ENCODE measurements around the gene NSMCE1.

Gene NSMCE1

DNA sequence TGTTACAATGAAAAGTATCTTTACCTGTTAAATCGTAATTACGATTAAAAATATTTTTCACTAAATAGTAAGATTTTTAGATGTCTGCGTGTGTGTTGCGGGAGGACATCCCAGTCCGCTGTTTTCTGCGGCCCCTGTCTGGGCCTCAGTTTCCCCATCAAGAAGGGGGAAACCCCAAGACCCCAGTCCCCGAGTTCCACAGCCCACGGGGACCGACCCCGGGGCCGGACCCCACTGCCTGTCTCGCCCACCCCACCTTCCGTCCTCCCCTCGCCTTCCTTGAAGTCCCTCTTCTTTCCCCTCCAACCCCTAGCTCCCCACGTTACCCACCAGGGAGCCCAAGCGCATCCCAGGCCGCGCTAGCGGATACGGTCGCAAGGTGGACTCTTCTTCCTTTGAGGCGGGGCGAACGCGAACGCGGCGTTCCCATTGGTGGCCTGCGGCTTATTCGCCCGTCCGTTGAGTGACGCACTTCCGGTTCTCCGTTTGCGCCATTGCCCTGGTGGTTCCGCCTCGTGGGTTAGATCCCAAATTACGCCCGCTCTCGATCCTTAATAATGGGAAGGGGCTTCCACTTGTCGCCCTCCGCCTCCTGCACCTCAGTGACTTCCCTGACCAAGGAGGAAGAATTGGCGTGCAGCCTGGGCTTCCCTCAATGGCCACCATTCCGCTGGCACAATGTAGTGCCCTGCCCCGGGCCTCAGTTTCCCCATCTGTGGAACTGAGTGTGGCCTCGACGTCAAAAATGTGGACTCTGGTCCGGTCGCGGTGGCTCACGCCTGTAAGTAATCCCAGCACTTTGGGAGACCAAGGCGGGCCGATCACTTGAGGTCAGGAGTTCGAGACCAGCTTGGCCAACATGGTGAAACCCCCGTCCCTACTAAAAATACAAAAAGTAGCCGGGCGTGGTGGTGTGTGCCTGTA is at the start of gene NSMCE1:
TSS of gene NSMCE1 (minus strand) at position 397 of the 924 bp plus-strand sequence. CDS start 11,202 bp downstream, outside the sequence.
- H2AFZ ChIP-seq (ENCODE audit: low read length) = peak within 1 kb of the TSS; percentile 94
- H3K27ac ChIP-seq (ENCODE audit: low read length) = peak within 1 kb of the TSS; percentile 1; the same call in 1 of the 2 replicates
- no peaks in the 10 kb centered on the region for H3K36me3 ChIP-seq (replicated peaks; ENCODE audit: insufficient read depth, low read length)
- H3K9me2 ChIP-seq (replicated peaks; ENCODE audit: insufficient read depth, low read length) = no peaks in the 10 kb centered on the region
- H3K79me2 ChIP-seq (ENCODE audit: low read length) = no peaks in the 10 kb centered on the region
- H4K20me1 ChIP-seq (ENCODE audit: insufficient read depth, low read length) = no peaks in the 10 kb centered on the region
- no peak for TF ChIP-seq EZH2 (optimal IDR thresholded peaks at IDR 0.05; ENCODE audit: low read depth, low read length)
- no peak for TF ChIP-seq EZH2phosphoT487 (IDR thresholded peaks at IDR 0.05; ENCODE audit: low read length)
- TF ChIP-seq CTCF (IDR thresholded peaks at IDR 0.05; ENCODE audit: low read length) = no peak
- no peaks in the 10 kb centered on the region for H3K9me3 ChIP-seq (replicated peaks; ENCODE audit: insufficient read depth, low read length)
- DNase-seq = peak; percentile 95
- H3F3A ChIP-seq (ENCODE audit: insufficient read depth, low read length) = no peaks in the 10 kb centered on the region; the same call in 1 of the 2 replicates
- H3K27me3 ChIP-seq (replicated peaks; ENCODE audit: insufficient read depth, low read length) = no peaks in the 10 kb centered on the region
- peak within 1 kb of the TSS; percentile 71 for H3K4me3 ChIP-seq (ENCODE audit: low read length)
- no peaks in the 10 kb centered on the region for H3K4me1 ChIP-seq (ENCODE audit: low read length)
- peak within 1 kb of the TSS; percentile 56 for H3K4me2 ChIP-seq (ENCODE audit: low read depth, low read length)
- peak within 1 kb of the TSS; percentile 69; the same call in 1 of the 2 replicates for H3K9ac ChIP-seq (ENCODE audit: low read length)

DNA sequence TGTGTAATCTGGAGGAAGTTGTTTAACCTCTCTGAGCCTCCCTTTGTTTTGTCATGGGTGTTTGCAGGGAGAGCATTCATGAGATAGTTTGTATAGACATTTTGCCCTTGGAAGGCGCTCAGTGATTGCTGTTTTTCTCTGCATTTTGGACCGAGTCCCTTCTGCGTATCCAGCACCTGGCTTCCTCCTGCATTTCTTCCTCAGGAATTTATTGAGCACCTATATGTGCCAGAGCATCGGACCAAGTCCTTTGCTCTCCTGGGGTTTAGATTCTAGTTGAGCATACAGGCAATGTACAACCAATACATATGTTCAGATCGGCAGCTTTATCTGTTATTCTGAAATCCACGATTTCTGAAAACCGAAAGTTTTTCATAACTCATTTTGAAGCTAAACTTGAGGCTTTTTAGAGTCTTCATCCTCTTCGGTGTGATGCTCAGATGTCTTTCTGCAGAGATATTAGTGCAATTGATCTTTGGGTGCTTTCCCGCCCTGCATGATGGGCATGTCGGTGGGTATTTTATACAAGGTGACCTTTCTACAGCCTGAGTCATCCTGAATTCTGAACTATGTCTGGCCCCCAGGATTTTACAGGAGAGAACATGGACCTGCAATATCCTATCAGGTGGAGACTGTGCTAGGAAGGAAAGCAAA is 49.3 kb upstream of the NSMCE1 start:
- Histone ChIP-seq H3K36me3 (replicated peaks; ENCODE audit: insufficient read depth, low read length) (no peaks in the 10 kb centered on the region), H3K4me3 (ENCODE audit: low read length) (no peak overlapping the region), H3K79me2 (ENCODE audit: low read length) (no peaks in the 10 kb centered on the region), H3K27me3 (replicated peaks; ENCODE audit: insufficient read depth, low read length) (no peaks in the 10 kb centered on the region), H3K9me3 (replicated peaks; ENCODE audit: insufficient read depth, low read length) (no peaks in the 10 kb centered on the region), H2AFZ (ENCODE audit: low read length) (no peak overlapping the region), H3K9me2 (replicated peaks; ENCODE audit: insufficient read depth, low read length) (no peaks in the 10 kb centered on the region), H4K20me1 (ENCODE audit: insufficient read depth, low read length) (no peaks in the 10 kb centered on the region), H3K27ac (ENCODE audit: low read length) (no peak overlapping the region), H3K4me2 (ENCODE audit: low read depth, low read length) (no peak overlapping the region), H3K4me1 (ENCODE audit: low read length) (no peaks in the 10 kb centered on the region), H3F3A (ENCODE audit: insufficient read depth, low read length) (no peaks in the 10 kb centered on the region), H3K9ac (ENCODE audit: low read length) (no peak overlapping the region)
- no peak for DNase-seq
- TF ChIP-seq CTCF (IDR thresholded peaks at IDR 0.05; ENCODE audit: low read length) (no peak), EZH2phosphoT487 (IDR thresholded peaks at IDR 0.05; ENCODE audit: low read length) (no peak), EZH2 (optimal IDR thresholded peaks at IDR 0.05; ENCODE audit: low read depth, low read length) (no peak)

GRCh38 chr16:27317320-27317719 is 48.7 kb upstream of the NSMCE1 start:
- Histone ChIP-seq H3K4me2 (ENCODE audit: low read depth, low read length) (no peak overlapping the region), H2AFZ (ENCODE audit: low read length) (no peak overlapping the region), H3K9me3 (replicated peaks; ENCODE audit: insufficient read depth, low read length) (no peaks in the 10 kb centered on the region), H3K27me3 (replicated peaks; ENCODE audit: insufficient read depth, low read length) (no peaks in the 10 kb centered on the region), H3K36me3 (replicated peaks; ENCODE audit: insufficient read depth, low read length) (no peaks in the 10 kb centered on the region), H3K9ac (ENCODE audit: low read length) (no peak overlapping the region), H3K4me3 (ENCODE audit: low read length) (no peak overlapping the region), H3K4me1 (ENCODE audit: low read length) (no peaks in the 10 kb centered on the region), H3K79me2 (ENCODE audit: low read length) (no peaks in the 10 kb centered on the region), H3F3A (ENCODE audit: insufficient read depth, low read length) (no peaks in the 10 kb centered on the region), H3K27ac (ENCODE audit: low read length) (no peak overlapping the region), H3K9me2 (replicated peaks; ENCODE audit: insufficient read depth, low read length) (no peaks in the 10 kb centered on the region), H4K20me1 (ENCODE audit: insufficient read depth, low read length) (no peaks in the 10 kb centered on the region)
- no peak for DNase-seq
- TF ChIP-seq EZH2 (optimal IDR thresholded peaks at IDR 0.05; ENCODE audit: low read depth, low read length) (no peak), EZH2phosphoT487 (IDR thresholded peaks at IDR 0.05; ENCODE audit: low read length) (no peak), CTCF (IDR thresholded peaks at IDR 0.05; ENCODE audit: low read length) (no peak)
